Measurements from ENCODE around the gene DCUN1D5. TPM values are rescaled to one million over a fixed set of nuclear protein-coding genes. Genes with fewer than 3 reads are reported as not detected.

Gene DCUN1D5
- total and polyA plus RNA-seq, 2 of the 13 experiments (the other 11 are each of a cell fraction or from before 2014, with no cell fraction given), result 32.9 to 46.7 TPM

GRCh38 chr11:103108933-103109817 lies 17.2 kb upstream of the DCUN1D5 start, which contains the start of gene DYNC2H1 (continued):
- no peak for TF ChIP-seq IRX3 (CRISPR knock-in tag; IDR thresholded peaks at IDR 0.05; ENCODE audit: borderline replicate concordance, low read depth)
- TF ChIP-seq ZNF432 (CRISPR knock-in tag; IDR thresholded peaks at IDR 0.05; ENCODE audit: borderline replicate concordance), result no peak
- TF ChIP-seq, protein P1, sequence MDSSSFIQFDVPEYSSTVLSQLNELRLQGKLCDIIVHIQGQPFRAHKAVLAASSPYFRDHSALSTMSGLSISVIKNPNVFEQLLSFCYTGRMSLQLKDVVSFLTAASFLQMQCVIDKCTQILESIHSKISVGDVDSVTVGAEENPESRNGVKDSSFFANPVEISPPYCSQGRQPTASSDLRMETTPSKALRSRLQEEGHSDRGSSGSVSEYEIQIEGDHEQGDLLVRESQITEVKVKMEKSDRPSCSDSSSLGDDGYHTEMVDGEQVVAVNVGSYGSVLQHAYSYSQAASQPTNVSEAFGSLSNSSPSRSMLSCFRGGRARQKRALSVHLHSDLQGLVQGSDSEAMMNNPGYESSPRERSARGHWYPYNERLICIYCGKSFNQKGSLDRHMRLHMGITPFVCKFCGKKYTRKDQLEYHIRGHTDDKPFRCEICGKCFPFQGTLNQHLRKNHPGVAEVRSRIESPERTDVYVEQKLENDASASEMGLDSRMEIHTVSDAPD (CRISPR knock-in tag; IDR thresholded peaks at IDR 0.05), result no peak
- no peak for TF ChIP-seq ATRX (CRISPR knock-in tag; IDR thresholded peaks at IDR 0.05; ENCODE audit: borderline replicate concordance)
- TF ChIP-seq KAT7 (CRISPR knock-in tag; IDR thresholded peaks at IDR 0.05; ENCODE audit: borderline replicate concordance), result no peak
- TF ChIP-seq, protein P2, sequence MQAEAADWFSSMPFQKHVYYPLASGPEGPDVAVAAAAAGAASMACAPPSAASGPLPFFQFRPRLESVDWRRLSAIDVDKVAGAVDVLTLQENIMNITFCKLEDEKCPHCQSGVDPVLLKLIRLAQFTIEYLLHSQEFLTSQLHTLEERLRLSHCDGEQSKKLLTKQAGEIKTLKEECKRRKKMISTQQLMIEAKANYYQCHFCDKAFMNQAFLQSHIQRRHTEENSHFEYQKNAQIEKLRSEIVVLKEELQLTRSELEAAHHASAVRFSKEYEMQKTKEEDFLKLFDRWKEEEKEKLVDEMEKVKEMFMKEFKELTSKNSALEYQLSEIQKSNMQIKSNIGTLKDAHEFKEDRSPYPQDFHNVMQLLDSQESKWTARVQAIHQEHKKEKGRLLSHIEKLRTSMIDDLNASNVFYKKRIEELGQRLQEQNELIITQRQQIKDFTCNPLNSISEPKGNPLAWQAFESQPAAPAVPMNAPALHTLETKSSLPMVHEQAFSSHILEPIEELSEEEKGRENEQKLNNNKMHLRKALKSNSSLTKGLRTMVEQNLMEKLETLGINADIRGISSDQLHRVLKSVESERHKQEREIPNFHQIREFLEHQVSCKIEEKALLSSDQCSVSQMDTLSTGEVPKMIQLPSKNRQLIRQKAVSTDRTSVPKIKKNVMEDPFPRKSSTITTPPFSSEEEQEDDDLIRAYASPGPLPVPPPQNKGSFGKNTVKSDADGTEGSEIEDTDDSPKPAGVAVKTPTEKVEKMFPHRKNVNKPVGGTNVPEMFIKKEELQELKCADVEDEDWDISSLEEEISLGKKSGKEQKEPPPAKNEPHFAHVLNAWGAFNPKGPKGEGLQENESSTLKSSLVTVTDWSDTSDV (CRISPR knock-in tag; IDR thresholded peaks at IDR 0.05), result no peak
- TF ChIP-seq, protein P3, sequence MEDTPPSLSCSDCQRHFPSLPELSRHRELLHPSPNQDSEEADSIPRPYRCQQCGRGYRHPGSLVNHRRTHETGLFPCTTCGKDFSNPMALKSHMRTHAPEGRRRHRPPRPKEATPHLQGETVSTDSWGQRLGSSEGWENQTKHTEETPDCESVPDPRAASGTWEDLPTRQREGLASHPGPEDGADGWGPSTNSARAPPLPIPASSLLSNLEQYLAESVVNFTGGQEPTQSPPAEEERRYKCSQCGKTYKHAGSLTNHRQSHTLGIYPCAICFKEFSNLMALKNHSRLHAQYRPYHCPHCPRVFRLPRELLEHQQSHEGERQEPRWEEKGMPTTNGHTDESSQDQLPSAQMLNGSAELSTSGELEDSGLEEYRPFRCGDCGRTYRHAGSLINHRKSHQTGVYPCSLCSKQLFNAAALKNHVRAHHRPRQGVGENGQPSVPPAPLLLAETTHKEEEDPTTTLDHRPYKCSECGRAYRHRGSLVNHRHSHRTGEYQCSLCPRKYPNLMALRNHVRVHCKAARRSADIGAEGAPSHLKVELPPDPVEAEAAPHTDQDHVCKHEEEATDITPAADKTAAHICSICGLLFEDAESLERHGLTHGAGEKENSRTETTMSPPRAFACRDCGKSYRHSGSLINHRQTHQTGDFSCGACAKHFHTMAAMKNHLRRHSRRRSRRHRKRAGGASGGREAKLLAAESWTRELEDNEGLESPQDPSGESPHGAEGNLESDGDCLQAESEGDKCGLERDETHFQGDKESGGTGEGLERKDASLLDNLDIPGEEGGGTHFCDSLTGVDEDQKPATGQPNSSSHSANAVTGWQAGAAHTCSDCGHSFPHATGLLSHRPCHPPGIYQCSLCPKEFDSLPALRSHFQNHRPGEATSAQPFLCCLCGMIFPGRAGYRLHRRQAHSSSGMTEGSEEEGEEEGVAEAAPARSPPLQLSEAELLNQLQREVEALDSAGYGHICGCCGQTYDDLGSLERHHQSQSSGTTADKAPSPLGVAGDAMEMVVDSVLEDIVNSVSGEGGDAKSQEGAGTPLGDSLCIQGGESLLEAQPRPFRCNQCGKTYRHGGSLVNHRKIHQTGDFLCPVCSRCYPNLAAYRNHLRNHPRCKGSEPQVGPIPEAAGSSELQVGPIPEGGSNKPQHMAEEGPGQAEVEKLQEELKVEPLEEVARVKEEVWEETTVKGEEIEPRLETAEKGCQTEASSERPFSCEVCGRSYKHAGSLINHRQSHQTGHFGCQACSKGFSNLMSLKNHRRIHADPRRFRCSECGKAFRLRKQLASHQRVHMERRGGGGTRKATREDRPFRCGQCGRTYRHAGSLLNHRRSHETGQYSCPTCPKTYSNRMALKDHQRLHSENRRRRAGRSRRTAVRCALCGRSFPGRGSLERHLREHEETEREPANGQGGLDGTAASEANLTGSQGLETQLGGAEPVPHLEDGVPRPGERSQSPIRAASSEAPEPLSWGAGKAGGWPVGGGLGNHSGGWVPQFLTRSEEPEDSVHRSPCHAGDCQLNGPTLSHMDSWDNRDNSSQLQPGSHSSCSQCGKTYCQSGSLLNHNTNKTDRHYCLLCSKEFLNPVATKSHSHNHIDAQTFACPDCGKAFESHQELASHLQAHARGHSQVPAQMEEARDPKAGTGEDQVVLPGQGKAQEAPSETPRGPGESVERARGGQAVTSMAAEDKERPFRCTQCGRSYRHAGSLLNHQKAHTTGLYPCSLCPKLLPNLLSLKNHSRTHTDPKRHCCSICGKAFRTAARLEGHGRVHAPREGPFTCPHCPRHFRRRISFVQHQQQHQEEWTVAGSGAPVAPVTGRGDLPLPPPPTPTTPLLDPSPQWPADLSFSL (CRISPR knock-in tag; IDR thresholded peaks at IDR 0.05), result no peak
- no peak for TF ChIP-seq ZNF841 (CRISPR knock-in tag; IDR thresholded peaks at IDR 0.05; ENCODE audit: borderline replicate concordance)
- TF ChIP-seq RBM39 (IDR thresholded peaks at IDR 0.05; ENCODE audit: low read depth, low read length, poor library complexity, severe bottlenecking), result no peak
- TF ChIP-seq ZNF749 (CRISPR knock-in tag; IDR thresholded peaks at IDR 0.05; ENCODE audit: borderline replicate concordance), result no peak; the same call in 1 of the 2 replicates
- no peak for TF ChIP-seq CEBPG (CRISPR knock-in tag; IDR thresholded peaks at IDR 0.05)
- no peak for TF ChIP-seq PATZ1 (CRISPR knock-in tag; IDR thresholded peaks at IDR 0.05)
- no peak for TF ChIP-seq SMARCE1 (IDR thresholded peaks at IDR 0.05; ENCODE audit: borderline replicate concordance)
- peak; percentile 45 for TF ChIP-seq PHF8 (CRISPR knock-in tag; IDR thresholded peaks at IDR 0.05)
- TF ChIP-seq ZNF619 (CRISPR knock-in tag; IDR thresholded peaks at IDR 0.05), result no peak
- 0 out of 2 replicates have a peak, but pooled peaks have one; percentile 52 for TF ChIP-seq ZFP37 (CRISPR knock-in tag; IDR thresholded peaks at IDR 0.05; ENCODE audit: borderline replicate concordance)
